HL-60/S4 (cell line): Measurements from ENCODE around the gene HMCN1.

ENCODE experiments used
- in situ Hi-C: fragments of 300-500 bp; cut with MboI; formaldehyde crosslinking; loops from 2 replicates; pipeline ENCODE4 v1.14.3; 2022; ENCODE audit warnings: low sequenced_read_pairs

HMCN1 gene

DNA sequence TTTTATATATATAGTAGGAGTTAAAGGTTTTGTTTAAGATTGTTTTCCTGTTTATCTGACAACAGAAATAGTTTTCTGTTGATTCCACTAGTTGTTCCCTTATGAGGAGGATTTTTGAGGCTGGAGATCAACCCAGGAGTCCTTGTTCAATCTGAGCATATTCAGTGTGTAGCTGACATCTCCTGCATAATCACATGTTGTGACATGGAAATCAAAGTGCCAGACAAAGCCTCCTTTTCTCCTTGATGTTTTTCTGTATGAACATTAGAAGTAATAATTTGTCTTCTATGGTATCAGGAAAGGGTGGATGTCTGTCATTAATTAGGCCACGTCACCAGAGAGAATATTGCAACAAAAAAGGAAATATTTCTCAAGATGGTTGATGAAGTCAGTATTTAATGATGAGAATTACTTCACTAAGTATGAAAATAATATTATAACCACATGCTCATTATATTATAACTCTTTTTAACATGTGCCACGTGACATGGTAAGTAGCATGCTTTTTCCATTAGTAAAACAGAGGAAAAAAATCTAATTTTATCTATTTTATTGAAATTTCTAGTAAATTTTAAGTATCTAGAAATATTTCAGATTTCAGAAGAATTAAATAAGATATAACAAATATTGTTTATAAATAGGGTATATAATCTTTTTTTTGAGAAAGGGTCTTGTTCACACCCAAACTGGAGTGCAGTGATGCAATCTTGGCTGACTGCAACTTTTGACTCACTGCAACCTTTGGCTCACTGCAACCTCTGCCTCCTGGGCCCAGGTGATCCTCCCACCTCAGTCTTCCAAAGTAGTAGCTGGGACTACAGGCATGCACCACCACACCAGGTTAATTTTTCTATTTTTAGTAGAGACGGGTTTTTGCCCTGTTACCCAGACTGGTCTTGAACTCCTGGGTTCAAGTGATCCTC, 223.5 kb downstream of the HMCN1 start:
- in situ Hi-C loops = no loop called here

GRCh38 chr1:185960422-185961321, 226.5 kb downstream of the HMCN1 start:
- in situ Hi-C loops = no loop called here

GRCh38 chr1:185961664-185962063, 227.5 kb downstream of the HMCN1 start:
- in situ Hi-C loops = no loop called here

- in situ Hi-C loops = no loop called here
Measured at GRCh38 chr1:185964946-185965345, 230.8 kb downstream of the HMCN1 start.

DNA sequence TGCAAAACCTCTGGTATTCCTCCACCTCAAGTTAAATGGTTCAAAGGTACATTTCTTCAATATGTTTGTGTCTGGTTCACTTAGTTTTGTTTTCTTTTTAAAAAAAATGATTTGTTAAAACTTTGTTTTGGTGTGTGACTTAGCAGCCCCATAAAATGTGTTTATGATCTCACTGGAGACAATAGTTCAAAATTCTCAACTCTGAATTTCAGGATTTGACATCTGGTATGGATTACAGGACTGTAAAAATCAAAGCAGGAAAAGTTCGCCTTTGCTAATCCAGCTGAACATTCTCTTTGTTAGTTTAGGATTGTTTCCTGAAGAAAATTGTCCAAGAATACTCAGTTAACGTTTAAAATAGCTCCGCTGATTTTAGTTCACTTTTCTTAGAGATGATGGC, 231.7 kb downstream of the HMCN1 start:
- in situ Hi-C loops = no loop called here

- in situ Hi-C loops = no loop called here
Measured at GRCh38 chr1:185966471-185966870, 232.3 kb downstream of the HMCN1 start.

- in situ Hi-C loops = no loop called here
Measured at GRCh38 chr1:185969028-185969427, 234.8 kb downstream of the HMCN1 start.

GRCh38 chr1:185969524-185969991, 235.4 kb downstream of the HMCN1 start:
- in situ Hi-C loops = no loop called here

DNA sequence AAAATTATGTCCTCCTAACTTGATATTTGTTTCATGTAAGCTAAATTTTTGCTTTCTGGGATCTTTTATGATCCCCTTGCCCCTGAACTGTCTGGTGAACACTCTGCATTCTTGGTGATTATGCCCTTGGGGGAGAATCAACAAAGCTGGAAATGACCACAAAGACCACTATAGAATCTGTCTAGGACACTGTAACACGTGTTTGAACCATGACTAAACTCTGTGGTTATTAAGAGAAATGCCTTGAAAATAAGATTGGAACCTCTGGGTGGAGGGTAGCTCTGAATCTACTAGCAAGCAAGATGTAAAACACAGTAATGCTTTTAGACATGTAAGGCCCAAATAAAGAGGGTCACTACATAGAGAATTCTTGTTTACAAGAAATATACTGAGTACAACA, 237.5 kb downstream of the HMCN1 start:
- in situ Hi-C loops = no loop called here

DNA sequence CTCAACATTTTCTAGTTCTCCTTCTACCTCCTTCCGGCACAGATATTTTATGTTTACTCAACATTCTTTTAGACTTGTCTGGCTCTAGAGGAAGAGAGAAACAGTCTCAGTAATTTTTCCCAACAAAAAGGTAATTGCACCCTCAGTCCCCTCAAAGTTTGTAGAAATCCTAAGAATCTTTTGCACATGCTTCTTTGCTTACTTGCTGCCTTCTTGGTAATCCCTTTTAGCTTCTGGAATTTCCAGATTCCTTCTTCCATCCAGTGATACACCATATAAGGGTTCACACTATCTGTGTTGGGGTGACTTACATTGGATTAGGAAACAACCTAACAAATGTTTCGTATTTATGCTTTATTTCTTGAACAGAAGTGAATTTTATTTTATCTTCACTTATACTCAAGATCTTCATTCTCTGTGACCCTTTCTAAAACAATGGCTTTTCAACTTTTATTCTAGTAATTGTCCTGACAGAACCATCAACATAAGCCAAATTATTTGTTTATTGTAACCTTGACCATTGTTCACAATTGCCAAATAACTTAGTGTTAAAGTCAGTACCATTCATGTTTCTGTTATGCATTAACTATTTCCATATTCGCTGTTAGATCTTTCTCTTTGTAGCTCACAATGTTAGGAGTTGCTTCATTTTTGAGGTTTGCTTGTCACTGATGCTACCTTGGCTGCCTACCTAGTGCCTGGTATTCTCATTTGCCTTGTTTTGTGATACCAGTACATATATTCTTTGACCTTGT, 238.1 kb downstream of the HMCN1 start:
- in situ Hi-C loops = no loop called here

- in situ Hi-C loops = no loop called here
Measured at GRCh38 chr1:185973645-185974044, 239.5 kb downstream of the HMCN1 start.

DNA sequence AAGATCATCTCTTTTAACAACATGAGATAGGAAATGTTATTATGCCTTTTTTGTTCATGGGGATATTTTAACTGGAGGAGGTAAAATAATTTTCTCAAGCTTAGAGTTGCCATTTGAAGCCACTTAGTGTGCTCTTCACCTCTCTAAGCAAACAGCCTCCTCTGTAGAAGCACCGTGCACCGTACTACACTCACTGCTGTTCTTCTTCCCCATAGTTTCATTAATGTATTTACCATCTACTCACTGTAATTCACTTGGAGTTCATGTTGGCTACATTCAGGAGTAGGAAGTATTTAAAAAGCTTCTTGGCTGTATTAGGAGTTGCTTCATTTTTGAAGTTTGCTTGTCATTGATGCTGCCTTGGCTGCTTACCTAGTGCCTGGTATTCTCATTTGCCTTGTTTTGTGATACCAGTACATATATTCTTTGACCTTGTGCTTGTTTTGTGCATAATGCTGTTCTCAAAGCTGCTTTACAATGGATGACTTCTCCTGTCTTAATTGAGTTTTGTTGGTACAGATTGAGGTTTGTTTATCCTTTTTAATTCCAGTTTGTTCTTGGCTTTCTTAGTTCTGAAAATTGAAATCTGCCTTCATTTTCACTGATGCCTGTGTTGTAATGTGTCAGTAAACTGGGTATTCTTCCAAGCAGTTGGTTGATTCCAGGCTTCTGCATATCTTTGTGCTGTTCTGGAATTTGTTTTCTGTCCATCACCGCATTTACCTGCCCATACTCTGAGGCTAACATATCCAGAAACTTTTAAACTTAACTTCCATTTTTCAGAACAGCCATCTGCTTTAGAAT, 240.4 kb downstream of the HMCN1 start:
- in situ Hi-C loops = no loop called here

GRCh38 chr1:185980891-185981290, 246.7 kb downstream of the HMCN1 start:
- in situ Hi-C loops = no loop called here

GRCh38 chr1:185984113-185984836, 250.1 kb downstream of the HMCN1 start:
- in situ Hi-C loops = no loop called here

GRCh38 chr1:185987611-185988321, 253.6 kb downstream of the HMCN1 start:
- in situ Hi-C loops = no loop called here

GRCh38 chr1:185990565-185990964, 256.4 kb downstream of the HMCN1 start:
- in situ Hi-C loops = no loop called here

- in situ Hi-C loops = no loop called here
Measured at GRCh38 chr1:185991266-185991665, 257.1 kb downstream of the HMCN1 start.

DNA sequence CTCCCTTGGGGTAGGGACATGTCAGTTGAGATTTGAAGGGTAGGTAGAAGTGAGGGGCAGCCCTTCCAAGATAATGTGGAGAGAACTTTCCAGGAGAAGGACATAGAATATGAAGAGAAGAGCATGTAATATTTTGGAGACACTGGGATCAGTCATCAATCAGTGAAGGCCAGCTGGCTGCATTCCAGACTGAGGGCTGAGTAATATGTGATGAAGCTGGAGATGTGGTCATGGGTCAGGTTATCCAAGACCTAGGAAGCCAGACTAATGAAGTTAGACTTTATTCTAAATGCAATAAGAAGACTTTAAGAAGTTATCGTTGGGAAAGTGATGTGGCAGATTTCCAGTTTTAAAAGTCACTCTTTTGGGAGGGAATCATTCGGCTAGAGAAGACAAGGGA, 262.0 kb downstream of the HMCN1 start:
- in situ Hi-C loops = no loop called here

DNA sequence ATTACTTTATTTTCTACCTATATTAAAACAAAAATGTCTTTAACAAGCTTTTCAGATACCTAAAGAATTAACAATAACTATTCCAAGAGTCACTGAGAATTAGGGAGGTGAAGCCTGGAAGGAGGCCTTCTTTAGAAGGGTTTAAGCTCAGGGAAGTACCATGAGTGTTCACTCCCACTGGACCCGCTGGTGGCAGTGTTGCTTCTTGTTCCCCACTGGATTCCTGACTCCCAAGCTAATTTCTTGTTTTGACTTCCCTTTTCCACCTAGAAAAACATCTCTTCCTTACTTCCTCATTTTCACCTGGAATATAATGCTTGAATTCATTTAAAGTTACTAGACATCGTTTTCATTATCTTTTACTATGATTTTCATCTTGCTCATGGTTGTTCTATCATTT, 264.2 kb downstream of the HMCN1 start:
- in situ Hi-C loops = no loop called here
